Prostate gland (tissue), 2 donors: ENCODE measurements around the gene CKB. TPM values are rescaled to one million over a fixed set of nuclear protein-coding genes. Genes with fewer than 3 reads are reported as not detected.

Source experiments
- DNase-seq: peaks from one replicate; pipeline ENCODE4 v3.0.0-alpha.2; 2019; ENCODE audit warnings: low spot score
- H3K27ac ChIP-seq, 2 donors: fragments of 200-600 bp; sonication (generic); 2 replicates each; pipeline ENCODE4 v1.5.1; 2017 to 2019
- H3K27me3 ChIP-seq: fragments of 200-600 bp; sonication (generic); replicated peaks from 2 replicates; pipeline ENCODE4 v1.5.1; 2019; ENCODE audit not compliant: insufficient read depth
- H3K36me3 ChIP-seq, 2 donors: fragments of 200-600 bp; sonication (generic); 1 replicate in 1 of 2; 2 replicates in 1 of 2; pipeline versions ENCODE4 v1.5.1 to v1.8.1; 2017 to 2019
- H3K4me1 ChIP-seq: fragments of 200-600 bp; sonication (generic); replicated peaks from 2 replicates; pipeline ENCODE4 v1.5.1; 2019
- H3K4me3 ChIP-seq, 2 donors: fragments of 200-600 bp; sonication (generic); 2 replicates each; pipeline ENCODE4 v1.5.1; 2017 to 2019
- H3K9me3 ChIP-seq: fragments of 200-600 bp; sonication (generic); 2 replicates; pipeline ENCODE4 v1.5.1; 2017
- POLR2A ChIP-seq: fragments of 450-650 bp; IDR thresholded peaks from one replicate; pipeline ENCODE4 v1.6.1; 2016; ENCODE audit warnings: antibody characterized with exemption, mild to moderate bottlenecking
- POLR2AphosphoS5 ChIP-seq: sonication (generic); formaldehyde crosslinking; IDR thresholded peaks from one replicate; pipeline ENCODE4 v1.6.1; 2017; ENCODE audit warnings: antibody characterized with exemption
- WGBS: methylation state at CpG from one replicate; pipeline ENCODE4 v1.1.5; 2018; 5-methylcytosine and 5-hydroxymethylcytosine counted together
- intact Hi-C: fragments of 100-400 bp; cut with DNase I; formaldehyde crosslinking; loops from one replicate; pipeline ENCODE4 v1.14.2; 2022
- total RNA-seq, 2 donors: library from RNA; depleted of rRNA; stranded (reverse); fragments of >200 nt; gene quantifications; one replicate each; pipeline ENCODE4 v1.1.0, GENCODE V29; 2016
- TF ChIP-seq, protein P1 (sequence below), 4 experiments: fragments of 200-600 bp in 2 of 4; fragments of 450-650 bp in 2 of 4; sonication (generic) in 2 of 4; IDR thresholded peaks; 1 replicate in 3 of 4; 2 replicates in 1 of 4; pipeline ENCODE4 v1.5.1; 2016 to 2019; ENCODE audit warnings: antibody characterized with exemption in 4 of 4, mild to moderate bottlenecking in 2 of 4, moderate library complexity in 2 of 4

The CKB gene
- total RNA-seq, 2 donors from 2014 or later = 1,199 to 1,838 TPM

- 4% methylated on average over 34 of the region's 66 CpGs for WGBS
- Histone ChIP-seq H3K27ac (peak overlapping the region; percentile 86 to 92), H3K4me1 (peaks cover 37% of the 10 kb centered on the region), H3K27me3 (no peaks in the 10 kb centered on the region), H3K9me3 (no peaks in the 10 kb centered on the region), H3K36me3 (no peaks in the 10 kb centered on the region), H3K4me3 (peak overlapping the region; percentile 49 to 71)
- intact Hi-C loops = no loop called here
- peak; percentile 85 for DNase-seq
- peak; percentile 81 for TF ChIP-seq POLR2AphosphoS5
- TF ChIP-seq, protein P1, sequence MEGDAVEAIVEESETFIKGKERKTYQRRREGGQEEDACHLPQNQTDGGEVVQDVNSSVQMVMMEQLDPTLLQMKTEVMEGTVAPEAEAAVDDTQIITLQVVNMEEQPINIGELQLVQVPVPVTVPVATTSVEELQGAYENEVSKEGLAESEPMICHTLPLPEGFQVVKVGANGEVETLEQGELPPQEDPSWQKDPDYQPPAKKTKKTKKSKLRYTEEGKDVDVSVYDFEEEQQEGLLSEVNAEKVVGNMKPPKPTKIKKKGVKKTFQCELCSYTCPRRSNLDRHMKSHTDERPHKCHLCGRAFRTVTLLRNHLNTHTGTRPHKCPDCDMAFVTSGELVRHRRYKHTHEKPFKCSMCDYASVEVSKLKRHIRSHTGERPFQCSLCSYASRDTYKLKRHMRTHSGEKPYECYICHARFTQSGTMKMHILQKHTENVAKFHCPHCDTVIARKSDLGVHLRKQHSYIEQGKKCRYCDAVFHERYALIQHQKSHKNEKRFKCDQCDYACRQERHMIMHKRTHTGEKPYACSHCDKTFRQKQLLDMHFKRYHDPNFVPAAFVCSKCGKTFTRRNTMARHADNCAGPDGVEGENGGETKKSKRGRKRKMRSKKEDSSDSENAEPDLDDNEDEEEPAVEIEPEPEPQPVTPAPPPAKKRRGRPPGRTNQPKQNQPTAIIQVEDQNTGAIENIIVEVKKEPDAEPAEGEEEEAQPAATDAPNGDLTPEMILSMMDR (IDR thresholded peaks at IDR 0.05) = peak; percentile 11 to 87 (median 75)
- peak; percentile 55 for TF ChIP-seq POLR2A
These were observed 1.8 kb downstream of the CKB start for GRCh38 chr14:103520657-103521437.

DNA sequence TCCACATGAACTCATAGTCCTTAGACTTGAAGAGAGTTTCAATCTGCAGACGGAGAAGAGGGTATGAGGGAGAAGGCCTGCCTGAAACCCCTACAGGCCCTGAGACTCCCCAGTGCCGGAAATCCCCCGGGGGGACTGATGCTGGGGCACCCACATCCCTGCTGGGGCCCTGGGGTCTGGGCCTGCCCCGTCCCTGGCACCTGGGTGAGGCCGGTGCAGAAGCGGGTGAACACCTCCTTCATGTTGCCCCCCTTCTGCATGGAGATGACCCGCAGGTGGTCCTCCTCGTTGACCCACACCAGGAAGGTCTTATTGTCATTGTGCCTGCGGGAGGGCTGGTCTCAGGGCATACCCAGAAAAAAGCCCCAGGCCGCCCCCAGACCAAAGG lies 2.4 kb downstream of the CKB start:
- no peaks in the 10 kb centered on the region for H3K27me3 ChIP-seq
- TF ChIP-seq, protein P1 (IDR thresholded peaks at IDR 0.05) = no peak
- TF ChIP-seq POLR2AphosphoS5 (no peak), POLR2A (no peak)
- peak overlapping the region; percentile 49 to 71 for H3K4me3 ChIP-seq
- no peak for DNase-seq
- 50% methylated on average over 10 of the region's 10 CpGs for WGBS
- H3K27ac ChIP-seq = peak overlapping the region; percentile 86 to 92
- no peaks in the 10 kb centered on the region for H3K9me3 ChIP-seq
- H3K4me1 ChIP-seq = peaks cover 34% of the 10 kb centered on the region
- intact Hi-C loops = no loop called here
- H3K36me3 ChIP-seq = no peaks in the 10 kb centered on the region

GRCh38 chr14:103519837-103520212 lies 2.8 kb downstream of the CKB start:
- Histone ChIP-seq H3K9me3 (no peaks in the 10 kb centered on the region), H3K27me3 (no peaks in the 10 kb centered on the region), H3K4me3 (no peak overlapping the region), H3K36me3 (no peaks in the 10 kb centered on the region), H3K4me1 (peaks cover 30% of the 10 kb centered on the region), H3K27ac (peak overlapping the region; percentile 86 to 92)
- WGBS = 50% methylated on average over 21 of the region's 22 CpGs
- no peak for TF ChIP-seq POLR2AphosphoS5
- TF ChIP-seq, protein P1 (IDR thresholded peaks at IDR 0.05) = no peak
- no peak for TF ChIP-seq POLR2A
- DNase-seq = no peak
- intact Hi-C loops = no loop called here

- TF ChIP-seq, protein P1 (IDR thresholded peaks at IDR 0.05) = no peak
- TF ChIP-seq POLR2A (no peak), POLR2AphosphoS5 (no peak)
- Histone ChIP-seq H3K9me3 (no peaks in the 10 kb centered on the region), H3K4me3 (no peak overlapping the region), H3K27me3 (no peaks in the 10 kb centered on the region), H3K27ac (peak overlapping the region; percentile 68 to 92), H3K4me1 (peaks cover 24% of the 10 kb centered on the region), H3K36me3 (no peaks in the 10 kb centered on the region)
- WGBS = 36% methylated on average over 12 of the region's 13 CpGs
- intact Hi-C loops = no loop called here
- DNase-seq = no peak
These were observed 3.4 kb downstream of the CKB start for GRCh38 chr14:103519043-103519836.
